Iris pigment epithelial cell (primary cell): ENCODE measurements around the gene RASD2.
"Not testable (repeated sequence)": the region's sequence is repeated elsewhere in the genome, so short reads cannot be mapped to it uniquely, and the experiment has no call there.

Experiments
- DNase-seq: peaks from one replicate; pipeline ENCODE4 v3.0.0-alpha.2; 2011; ENCODE audit warnings: low read depth

RASD2 gene, protein sequence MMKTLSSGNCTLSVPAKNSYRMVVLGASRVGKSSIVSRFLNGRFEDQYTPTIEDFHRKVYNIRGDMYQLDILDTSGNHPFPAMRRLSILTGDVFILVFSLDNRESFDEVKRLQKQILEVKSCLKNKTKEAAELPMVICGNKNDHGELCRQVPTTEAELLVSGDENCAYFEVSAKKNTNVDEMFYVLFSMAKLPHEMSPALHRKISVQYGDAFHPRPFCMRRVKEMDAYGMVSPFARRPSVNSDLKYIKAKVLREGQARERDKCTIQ

DNA sequence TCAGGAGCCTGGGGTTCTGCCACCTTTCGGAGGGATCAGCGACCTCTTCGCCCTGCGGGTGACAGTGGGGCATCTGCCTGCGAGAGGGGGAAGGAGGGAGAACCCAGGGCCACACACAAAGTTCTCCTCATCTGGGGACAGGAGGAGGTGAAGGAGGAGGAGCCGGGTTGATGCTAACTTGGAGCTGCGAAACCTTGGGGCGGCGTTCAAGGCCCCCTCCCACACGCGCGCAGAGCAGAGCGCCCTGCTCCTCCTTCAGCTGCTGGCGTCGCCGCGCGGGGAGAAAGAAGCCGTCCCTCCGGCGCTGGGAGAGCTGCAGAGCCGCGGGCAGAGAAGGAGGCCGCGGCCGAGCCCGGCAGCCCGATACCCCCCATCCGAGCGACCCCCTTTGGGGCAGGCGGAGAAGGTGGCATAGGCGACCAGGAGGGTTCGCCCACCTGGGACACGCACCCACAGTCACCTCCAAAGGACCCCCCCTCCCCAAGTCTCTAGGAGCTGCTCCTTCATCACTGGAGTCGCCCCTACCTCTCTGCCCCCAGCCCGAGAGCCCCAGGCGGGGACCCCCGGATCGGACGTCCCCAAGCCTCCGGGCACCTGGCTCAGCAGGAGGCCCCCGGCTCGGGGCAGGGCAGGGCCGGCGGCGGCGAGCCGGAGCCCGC, at the start of gene RASD2:
Gene RASD2, plus strand, starts transcription at position 237 of the 659 bp plus-strand sequence. CDS start 5,979 bp downstream, outside the sequence.
- no peak for DNase-seq

DNA sequence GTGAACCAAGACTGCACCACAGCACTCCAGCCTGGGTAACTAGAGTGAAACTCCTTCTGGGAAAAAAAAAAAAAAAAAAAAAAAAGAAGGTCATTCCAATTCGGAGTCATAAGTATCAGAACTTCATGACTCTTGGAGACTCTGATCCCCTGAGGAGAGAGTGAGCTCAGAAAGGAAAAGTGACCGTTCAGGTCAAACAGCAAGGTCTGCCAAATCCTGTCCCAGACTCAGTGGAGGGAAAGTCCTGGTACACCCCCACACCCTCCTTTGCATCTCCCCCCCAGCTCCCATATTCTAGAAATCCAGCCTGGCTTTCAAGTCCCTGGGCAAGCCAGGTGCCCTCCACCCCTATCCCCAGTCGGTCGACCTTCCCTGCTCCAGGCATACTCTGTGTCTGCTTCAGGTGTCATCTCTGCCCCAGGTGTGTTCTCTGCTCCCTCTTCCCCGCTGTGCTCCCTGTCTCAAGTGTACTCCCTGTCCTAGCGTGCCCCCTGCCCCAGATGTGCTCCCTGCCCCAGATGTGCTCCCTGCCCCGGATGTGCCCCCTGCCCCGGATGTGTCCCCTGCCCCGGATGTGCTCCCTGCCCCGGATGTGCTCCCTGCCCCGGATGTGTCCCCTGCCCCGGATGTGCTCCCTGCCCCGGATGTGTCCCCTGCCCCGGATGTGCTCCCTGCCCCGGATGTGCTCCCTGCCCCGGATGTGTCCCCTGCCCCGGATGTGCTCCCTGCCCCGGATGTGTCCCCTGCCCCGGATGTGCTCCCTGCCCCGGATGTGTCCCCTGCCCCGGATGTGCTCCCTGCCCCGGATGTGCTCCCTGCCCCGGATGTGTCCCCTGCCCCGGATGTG, 49.3 kb upstream of the RASD2 start:
- DNase-seq: not testable (repeated sequence)

DNA sequence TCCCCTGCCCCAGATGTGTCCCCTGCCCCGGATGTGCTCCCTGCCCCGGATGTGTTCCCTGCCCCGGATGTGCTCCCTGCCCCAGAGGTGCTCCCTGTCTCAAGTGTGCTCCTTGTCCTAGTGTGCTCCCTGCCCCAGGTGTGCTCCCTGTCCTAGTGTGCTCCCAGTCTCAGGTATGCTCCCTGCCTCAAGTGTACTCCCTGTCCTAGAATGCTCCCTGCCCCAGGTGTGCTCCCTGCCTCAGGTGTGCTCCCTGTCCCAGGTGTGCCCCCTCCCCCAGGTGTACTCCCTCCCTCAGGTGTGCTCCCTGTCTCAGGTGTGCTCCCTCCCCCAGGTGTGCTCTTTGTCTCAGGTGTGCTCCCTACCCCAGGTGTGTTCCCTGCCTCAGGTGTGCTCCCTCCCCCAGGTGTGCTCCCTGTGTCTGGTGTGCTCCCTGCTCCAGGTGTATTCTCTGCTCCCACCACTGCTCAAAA, 48.7 kb upstream of the RASD2 start:
- no peak for DNase-seq

DNA sequence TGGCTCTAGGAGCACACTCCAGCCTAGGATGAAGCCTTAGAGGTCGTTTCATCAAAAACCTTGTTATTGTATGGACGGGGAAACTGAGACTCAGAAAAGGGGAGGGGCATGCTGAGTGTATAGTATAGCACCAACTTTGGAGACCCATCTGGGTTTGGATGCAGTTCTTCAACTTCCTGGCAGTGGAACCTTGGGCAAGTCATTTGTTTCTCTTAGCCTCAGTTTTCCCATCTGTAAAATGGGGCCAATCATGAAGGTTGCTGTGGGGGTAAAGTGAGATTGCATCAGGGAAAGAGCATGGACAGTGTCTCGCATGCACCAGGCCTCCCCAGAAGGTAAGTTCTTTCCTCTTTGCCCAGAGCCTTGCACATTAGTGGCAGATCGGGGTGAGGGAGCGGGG, 47.6 kb upstream of the RASD2 start:
- DNase-seq: no peak

DNA sequence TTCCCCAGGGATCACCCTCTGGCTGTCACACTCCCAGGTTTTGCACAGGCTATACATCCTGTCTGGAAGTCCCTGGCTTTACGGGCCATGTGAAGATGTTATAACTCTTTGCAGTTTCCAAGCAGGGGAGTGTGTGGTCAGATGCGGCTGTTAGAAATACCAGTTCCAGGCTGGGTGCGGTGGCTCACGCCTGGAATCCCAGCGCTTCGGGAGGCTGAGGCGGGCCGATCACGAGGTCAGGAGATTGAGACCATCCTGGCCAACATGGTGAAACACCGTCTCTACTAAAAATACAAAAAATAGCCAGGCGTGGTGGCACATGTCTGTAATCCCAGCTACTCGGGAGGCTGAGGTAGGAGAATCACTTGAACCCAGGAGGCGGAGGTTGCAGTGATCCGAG, 44.9 kb upstream of the RASD2 start:
- not testable (repeated sequence) for DNase-seq

DNA sequence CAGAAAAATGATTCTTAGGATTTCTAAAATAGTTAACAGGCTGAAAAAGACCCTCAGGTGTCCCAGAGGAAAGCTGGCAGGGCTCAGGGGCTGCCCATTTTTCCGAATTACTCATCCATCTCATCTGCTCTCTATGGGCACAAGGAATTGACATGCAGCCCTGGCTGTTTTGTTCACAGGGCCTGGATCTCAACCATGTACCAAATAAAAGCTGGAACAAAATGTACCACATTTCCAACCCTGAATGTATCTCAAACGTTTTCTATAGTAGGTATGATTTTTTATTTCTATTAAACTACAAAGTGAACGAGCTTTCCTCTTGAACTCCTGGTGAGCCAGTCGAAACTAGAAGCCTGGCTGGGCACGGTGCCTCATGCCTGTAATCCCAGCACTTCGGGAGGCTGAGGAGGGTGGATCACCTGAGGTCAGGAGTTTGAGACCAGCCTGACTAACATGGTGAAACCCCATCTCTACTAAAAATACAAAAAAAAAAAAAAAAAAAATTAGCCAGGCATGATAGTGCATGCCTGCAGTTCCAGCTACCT, 43.8 kb upstream of the RASD2 start:
- no peak for DNase-seq

DNA sequence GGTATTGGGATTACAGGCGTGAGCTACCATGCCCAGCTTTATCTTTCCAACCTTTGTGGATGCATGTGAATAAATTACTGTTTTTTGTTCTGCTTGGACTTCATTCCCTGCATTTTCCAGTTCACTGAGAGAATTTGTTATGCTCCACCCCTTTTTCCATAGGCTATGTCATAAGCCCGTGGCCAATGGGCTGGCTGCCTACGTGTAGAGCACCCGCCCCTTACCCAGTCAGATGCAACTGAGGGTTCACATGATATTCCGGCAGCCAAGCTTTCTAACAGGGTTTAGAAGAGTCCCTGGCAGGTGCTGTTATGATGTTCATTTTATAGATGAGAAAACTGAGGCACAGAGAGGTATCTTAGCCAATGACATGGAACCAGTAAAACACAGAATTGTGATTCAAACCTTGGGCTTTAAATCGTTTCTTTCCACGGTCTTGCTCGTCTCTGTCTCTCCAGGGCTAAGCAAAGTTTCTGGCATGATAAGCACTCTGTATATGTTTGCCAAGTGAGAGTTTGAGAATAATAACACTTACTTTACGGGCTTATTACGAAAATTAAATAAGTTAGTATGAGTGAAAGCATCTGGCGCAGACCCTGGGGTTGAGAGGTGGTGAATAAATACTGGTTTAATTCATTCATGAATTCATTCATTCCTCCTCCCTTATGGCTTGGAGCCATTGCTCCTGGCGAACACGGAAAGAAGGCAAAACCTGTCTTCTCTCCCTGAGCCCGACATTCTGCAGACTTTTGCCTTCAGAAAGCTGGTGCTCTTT, 42.4 kb upstream of the RASD2 start:
- DNase-seq: peak; percentile 16

DNA sequence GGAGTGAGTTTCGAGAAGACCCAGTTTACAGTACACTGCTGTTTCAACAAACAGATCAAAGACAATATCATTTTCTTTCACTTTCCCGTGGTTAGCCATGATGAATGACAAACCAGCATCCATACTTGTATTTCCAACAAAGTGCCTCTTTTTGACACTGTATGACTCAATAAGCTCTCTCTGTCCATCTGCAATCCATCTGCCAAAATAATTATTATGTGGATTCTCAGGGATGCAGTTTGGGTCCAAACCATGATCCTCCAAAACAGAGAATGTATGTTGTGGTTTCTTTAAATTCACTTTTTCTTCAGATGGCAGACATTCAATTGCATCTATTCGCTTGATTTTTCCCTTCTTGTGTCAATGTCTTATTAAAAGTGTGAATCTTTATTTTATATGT, 37.8 kb upstream of the RASD2 start:
- DNase-seq: no peak

DNA sequence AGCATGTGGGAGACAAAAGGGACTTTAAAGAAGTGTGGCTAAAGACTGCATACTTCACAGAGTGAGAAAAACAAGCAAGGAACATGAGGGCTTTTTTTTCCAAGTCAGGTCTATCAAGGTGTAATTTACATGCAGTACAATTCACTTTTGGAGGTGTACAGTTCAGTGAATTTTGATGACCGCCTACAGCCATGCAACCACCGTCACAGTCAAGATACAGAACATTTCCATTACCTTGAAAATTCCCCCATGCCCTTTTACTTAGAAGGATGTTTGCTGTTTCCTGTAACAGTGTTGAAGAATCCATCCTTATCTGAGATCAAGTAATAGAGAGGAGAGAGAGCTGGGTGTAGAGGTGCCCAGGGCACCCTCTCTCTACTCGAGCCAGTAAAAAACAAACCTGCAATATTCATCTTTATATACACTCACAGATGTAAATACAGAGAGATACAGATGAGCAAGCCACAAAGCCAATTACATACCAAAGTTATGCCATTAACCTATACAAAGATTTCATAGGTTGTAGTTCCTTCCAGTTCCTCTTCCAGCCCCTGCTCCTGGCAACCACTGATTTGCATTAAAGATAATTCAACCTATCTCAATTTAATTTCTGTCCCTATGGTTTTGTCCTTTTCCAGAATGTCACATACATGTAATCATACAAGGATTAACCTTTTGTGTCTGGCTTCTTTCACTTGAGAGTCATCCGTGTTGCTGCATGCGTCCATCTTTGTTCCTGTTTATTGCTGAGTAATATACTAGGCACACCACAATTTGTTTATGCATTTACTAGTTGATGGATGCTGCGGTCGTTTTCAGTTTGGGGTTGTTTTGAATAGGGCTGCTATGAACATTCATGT, 35.0 kb upstream of the RASD2 start:
- DNase-seq: no peak

DNA sequence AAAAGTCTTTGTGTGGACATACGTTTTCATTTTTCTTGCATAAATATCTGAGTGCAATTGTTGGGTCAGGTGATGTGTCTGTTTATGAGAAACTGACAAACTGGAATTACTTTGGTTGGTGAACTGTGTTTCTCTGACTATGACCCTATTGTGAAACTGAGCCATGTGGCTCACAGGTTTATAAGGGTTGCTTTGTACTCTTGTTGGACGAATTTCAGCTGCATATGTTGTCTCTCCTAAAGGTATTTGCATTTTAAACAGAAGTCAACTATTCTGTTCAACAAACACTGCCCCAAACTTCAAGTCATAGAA, 34.4 kb upstream of the RASD2 start:
- peak; percentile 13 for DNase-seq

DNA sequence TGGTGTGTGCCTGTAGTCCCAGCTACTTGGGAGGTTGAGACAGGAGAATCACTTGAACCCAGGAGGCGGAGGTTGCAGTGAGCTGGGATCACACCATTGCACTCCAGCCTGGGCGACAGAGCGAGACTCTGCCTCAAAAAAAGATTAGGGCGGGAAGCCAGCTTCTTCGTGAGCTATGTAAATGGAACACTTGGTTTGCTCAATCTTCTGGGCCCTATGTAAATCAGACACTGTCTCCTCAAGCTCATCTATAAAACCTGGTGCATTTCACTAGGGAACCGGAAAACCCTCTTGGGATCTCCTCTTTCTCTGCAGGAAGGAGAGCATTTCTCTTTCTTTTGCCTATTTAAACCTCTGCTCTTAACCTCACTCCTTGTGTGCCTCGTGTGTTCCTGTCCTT, 32.8 kb upstream of the RASD2 start:
- not testable (repeated sequence) for DNase-seq

DNA sequence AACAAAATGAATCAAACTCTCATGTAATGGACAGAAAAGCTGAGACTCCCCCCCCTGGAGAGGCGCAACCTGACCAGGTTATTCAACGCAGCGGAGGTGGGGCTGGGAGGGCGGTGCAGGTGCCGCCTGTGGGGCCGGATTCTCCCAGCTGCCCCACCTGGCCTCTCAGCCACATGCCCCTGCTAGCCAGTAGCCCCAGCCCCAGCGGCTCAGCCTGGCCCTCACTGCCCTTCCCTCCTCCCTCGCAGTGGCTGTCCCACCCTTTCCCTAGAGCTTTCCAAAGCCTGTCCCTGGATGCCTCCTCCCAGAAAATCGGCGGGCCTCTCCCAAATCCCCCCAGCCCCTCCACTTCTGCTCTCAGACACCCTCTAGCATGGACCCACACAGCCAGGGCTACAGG, 31.2 kb upstream of the RASD2 start:
- no peak for DNase-seq

DNA sequence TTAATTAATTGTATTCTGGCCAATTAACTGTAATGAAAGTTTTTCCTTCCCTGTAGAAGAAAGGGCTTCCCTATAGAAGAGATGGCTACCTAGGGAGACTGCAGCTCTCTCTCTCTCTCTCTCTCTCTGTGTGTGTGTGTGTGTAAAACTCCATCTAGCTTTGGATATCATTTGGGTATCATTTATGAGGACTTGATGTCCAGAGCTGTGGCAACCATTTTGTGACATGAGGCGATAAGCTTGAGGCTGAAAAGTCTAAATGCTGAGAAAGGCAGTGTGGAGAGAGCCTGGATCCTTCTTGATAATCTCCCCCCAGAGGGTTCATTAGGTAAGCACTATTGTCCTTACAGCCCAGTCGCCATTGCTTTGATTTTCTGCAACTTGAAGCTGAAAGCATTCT, 30.7 kb upstream of the RASD2 start:
- DNase-seq: no peak

DNA sequence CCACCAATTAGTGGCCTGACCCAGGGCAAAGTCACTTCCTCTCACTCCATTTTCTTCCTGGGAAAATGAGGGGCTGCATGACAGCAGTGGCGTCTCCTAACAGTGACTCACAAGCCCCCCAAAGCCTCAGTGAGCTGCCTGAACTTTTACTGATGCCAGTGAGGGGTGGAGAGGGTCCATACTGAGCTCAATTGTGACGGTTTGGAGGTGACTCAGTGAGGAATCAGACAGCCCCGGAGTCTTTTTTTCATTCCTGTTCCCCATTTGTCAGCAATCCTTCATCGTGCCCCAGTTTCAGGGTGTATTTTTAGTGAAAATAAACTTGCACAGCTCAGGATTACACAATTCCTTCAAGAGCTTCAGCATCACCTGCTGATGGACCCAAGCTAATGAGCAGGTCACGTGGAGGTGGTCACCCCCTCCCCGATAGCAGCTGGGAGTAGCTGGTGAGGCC, 30.1 kb upstream of the RASD2 start:
- DNase-seq: peak; percentile 35

DNA sequence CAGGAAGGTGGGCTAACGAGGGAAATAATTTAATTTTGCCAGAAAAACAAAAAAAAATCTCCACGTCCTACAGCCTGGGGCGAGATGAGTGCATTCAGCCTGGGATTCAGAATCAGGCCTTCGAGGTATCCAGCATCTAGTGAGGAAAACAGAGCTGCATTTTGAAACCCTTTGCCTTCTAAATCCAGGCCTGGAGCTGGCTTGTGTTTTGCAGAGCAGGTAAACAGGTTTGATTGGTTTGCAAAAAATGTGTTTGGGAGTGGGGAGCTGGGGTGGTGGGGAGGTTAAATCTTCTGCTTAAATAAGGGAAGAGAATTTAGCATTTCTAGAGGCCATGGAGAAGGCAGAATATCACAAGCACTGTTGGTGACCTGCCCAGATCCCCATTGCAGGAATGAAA, 29.7 kb upstream of the RASD2 start:
- DNase-seq: no peak

DNA sequence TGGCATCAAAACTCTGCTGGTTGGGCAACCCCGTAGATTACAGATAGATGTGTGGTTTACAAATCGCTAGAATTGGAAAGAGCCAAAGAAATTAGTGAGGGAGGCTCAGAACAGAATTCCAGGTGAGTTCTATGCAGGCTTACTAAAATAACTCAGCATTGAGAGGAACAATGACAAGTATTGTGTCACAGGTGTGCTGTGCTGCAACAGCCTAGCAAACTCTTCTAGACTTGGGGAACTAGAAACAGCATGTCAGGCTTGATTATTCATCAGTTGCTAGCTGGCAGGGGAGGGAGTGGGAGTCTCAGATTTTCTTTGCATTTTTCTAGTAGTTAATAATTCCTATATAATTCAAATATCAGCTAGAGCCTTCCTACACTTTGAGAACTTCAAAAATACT, 26.3 kb upstream of the RASD2 start:
- DNase-seq: no peak

DNA sequence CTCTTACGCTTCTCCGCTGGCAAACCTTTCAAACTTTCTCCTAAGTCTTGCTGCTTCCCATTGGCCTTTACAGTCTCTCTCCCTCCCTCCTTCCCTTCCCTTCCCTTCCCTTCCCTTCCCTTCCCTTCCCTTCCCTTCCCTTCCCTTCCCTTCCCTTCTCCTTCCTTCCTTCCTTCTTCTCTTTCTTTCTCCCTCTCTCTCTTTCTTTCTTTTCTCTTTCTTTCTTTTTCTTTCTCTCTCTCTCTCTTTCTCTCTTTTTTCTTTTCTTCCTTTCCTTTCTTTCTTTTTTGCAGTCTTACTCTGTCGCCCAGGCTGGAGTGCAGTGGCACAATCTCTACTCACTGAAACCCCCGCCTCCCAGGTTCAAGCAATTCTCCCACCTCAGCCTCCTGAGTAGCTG, 24.7 kb upstream of the RASD2 start:
- DNase-seq: not testable (repeated sequence)

DNA sequence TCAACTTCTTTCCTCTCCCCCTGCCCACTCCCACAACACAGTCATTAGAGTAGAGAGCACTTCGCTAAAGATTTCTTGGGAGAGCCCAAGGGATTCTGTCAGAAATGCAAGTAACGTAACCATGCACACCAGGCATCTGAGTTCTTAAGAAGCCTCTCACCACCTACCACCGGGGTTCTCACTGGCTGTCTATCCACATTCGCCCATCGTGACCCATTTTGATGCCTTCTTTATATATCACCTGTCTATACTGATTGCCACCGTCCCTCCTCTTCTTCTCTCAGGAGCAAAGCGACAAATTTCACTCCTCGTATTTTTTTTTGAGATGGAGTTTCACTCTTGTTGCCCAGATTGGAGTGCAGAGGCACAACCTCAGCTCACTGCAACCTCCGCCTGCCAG, 23.9 kb upstream of the RASD2 start:
- no peak for DNase-seq

DNA sequence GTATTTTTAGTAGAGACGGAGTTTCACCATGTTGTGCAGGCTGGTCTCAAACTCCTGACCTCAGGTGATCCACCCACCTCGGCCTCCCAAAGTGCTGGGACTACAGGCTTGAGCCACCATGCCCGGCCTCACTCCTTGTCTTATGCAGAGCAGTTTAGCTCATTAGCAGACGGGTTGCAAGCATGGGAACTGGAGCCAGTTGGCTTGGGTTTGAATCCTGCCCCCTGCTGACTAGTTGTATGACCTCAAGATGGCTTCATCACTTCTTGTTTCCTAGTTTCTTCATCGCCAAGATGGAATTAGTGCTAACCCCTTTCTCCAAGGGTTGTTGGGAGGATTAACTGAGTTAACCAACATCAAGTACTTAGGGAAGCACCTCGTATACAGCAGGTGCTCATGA, 23.4 kb upstream of the RASD2 start:
- DNase-seq: no peak

DNA sequence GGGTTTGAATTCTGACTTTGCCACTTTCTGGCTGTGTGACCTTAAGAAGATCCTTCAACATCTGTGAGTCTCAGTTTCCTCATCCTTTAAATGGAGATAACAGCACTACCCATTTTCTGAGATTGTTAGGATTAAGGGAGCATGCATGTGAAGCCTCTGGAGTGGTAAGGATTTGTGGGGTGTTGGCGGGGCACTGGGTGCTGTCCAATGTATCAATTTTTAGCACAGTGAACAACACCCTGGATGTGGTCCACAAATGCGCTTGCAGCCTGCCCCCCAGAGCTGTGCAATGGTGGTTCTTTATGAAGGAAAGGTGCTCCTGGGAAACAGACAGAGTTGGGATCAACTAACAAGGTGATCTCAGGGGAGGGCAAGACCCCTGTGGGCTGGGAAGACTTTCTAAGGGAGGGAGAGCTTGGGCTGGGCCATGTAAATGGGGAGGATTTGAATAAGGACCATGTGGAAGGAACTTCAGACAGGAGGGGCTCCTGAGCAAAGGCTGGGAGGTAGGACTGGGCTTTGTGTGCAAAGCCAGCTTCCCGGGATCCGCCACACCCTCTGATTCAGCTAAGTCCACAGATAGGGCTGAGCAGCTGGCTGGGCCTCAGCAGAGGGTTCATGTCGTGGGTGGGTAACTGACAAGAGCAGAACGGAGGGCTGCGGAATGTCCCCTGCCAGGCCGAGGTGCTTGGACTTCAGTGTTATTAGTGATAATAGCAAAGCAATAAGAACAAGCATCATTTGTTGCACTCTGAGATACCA, 22.7 kb upstream of the RASD2 start:
- no peak for DNase-seq
